WTC11 (cell line): ENCODE measurements around the gene TJP3.

Experiments
- CREB1 ChIP-seq: sonication (generic); formaldehyde crosslinking; IDR thresholded peaks from 2 replicates; pipeline ENCODE4 v1.8.0; 2023; ENCODE audit warnings: mild to moderate bottlenecking, missing genetic modification reagents
- CREM ChIP-seq: sonication (generic); formaldehyde crosslinking; IDR thresholded peaks from 2 replicates; pipeline ENCODE4 v1.8.1; 2022; ENCODE audit warnings: mild to moderate bottlenecking, missing genetic modification reagents, moderate library complexity
- GABPB1 ChIP-seq: sonication (generic); formaldehyde crosslinking; IDR thresholded peaks from 2 replicates; pipeline ENCODE4 v1.8.1; 2023; ENCODE audit warnings: mild to moderate bottlenecking, missing genetic modification reagents
- NR1H2 ChIP-seq: sonication (generic); formaldehyde crosslinking; IDR thresholded peaks from 2 replicates; pipeline ENCODE4 v1.9.0; 2021; ENCODE audit warnings: mild to moderate bottlenecking, moderate library complexity, missing genetic modification reagents
- RELA ChIP-seq: sonication (generic); formaldehyde crosslinking; IDR thresholded peaks from 2 replicates; pipeline ENCODE4 v1.8.1; 2022; ENCODE audit warnings: missing genetic modification reagents, mild to moderate bottlenecking, borderline replicate concordance
- SP1 ChIP-seq: sonication (generic); formaldehyde crosslinking; conservative IDR thresholded peaks from 2 replicates; pipeline ENCODE4 v1.8.1; 2022; ENCODE audit warnings: missing genetic modification reagents
- TEAD4 ChIP-seq: sonication (generic); formaldehyde crosslinking; IDR thresholded peaks from 2 replicates; pipeline ENCODE4 v1.8.0; 2022; ENCODE audit warnings: mild to moderate bottlenecking, missing genetic modification reagents
- ZNF423 ChIP-seq: fragments of 250-450 bp; sonication (Bioruptor Pico); IDR thresholded peaks from 2 replicates; pipeline ENCODE4 v2.1.2; 2022; ENCODE audit warnings: mild to moderate bottlenecking, moderate library complexity
- TF ChIP-seq, protein P1 (sequence below): fragments of 200-600 bp; IDR thresholded peaks from 2 replicates; pipeline ENCODE4 v1.8.0; 2022; ENCODE audit warnings: antibody characterized with exemption
- TF ChIP-seq, protein P2 (sequence below): sonication (generic); formaldehyde crosslinking; conservative IDR thresholded peaks from 2 replicates; pipeline ENCODE4 v1.8.1; 2022; ENCODE audit warnings: mild to moderate bottlenecking, missing genetic modification reagents
- TF ChIP-seq, protein P3 (sequence below): sonication (generic); formaldehyde crosslinking; IDR thresholded peaks from 2 replicates; pipeline ENCODE4 v1.8.1; 2023; ENCODE audit warnings: mild to moderate bottlenecking, missing genetic modification reagents
- TF ChIP-seq, protein P4 (sequence below): sonication (generic); formaldehyde crosslinking; IDR thresholded peaks from 2 replicates; pipeline ENCODE4 v1.8.0; 2022; ENCODE audit warnings: mild to moderate bottlenecking, missing genetic modification reagents

DNA sequence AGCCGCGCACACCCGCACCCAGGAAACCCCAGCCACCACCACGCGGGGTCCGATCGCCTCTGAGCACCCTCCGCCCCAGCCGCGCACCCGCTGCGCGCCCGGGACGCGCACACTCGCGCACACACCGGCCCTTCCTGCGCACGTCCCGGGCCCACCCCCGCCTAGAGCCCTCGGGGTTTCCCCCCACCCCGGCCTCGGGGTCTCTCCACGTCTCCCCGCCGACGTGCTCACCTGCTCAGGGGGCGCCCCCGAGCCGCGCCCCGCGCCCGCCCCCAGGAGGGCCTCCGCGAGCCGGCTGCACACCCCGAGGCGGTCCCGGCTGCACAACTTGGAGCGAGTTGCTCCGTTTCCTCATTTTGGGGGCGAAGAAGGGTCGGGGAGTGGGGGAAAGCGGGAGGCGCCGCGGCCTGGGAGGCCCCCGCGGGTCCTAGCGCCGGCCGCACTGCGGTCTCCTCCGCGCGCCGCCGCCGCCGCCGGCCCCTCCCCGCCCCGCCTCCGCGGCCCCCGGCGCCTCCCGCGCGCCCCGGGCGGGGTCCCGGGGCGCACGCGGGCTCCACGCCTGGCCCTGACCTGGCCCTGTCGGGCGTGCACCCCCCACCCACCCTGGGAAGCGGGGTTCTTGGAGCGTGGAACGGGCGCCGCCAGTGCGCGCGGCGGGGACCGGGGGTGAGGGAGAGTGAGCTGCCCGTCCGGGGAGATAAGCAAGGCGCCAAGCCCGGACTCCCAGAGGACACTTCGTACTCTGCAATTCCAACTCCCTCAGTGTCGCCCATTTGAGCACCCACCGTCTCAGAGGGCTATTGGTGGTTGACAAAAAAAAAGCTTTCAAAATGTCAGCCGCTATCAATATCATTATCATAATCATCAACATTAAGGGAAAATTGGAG lies 78.0 kb downstream of the TJP3 start, which contains the start of gene MATK:
- TF ChIP-seq CREB1, result no peak
- TF ChIP-seq, protein P1, sequence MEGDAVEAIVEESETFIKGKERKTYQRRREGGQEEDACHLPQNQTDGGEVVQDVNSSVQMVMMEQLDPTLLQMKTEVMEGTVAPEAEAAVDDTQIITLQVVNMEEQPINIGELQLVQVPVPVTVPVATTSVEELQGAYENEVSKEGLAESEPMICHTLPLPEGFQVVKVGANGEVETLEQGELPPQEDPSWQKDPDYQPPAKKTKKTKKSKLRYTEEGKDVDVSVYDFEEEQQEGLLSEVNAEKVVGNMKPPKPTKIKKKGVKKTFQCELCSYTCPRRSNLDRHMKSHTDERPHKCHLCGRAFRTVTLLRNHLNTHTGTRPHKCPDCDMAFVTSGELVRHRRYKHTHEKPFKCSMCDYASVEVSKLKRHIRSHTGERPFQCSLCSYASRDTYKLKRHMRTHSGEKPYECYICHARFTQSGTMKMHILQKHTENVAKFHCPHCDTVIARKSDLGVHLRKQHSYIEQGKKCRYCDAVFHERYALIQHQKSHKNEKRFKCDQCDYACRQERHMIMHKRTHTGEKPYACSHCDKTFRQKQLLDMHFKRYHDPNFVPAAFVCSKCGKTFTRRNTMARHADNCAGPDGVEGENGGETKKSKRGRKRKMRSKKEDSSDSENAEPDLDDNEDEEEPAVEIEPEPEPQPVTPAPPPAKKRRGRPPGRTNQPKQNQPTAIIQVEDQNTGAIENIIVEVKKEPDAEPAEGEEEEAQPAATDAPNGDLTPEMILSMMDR, result no peak
- no peak for TF ChIP-seq NR1H2 (CRISPR knock-in tag)
- TF ChIP-seq GABPB1 (CRISPR knock-in tag), result no peak
- TF ChIP-seq TEAD4 (CRISPR knock-in tag), result no peak
- TF ChIP-seq, protein P2, sequence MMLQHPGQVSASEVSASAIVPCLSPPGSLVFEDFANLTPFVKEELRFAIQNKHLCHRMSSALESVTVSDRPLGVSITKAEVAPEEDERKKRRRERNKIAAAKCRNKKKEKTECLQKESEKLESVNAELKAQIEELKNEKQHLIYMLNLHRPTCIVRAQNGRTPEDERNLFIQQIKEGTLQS (CRISPR knock-in tag), result no peak
- no peak for TF ChIP-seq SP1 (CRISPR knock-in tag)
- TF ChIP-seq, protein P3, sequence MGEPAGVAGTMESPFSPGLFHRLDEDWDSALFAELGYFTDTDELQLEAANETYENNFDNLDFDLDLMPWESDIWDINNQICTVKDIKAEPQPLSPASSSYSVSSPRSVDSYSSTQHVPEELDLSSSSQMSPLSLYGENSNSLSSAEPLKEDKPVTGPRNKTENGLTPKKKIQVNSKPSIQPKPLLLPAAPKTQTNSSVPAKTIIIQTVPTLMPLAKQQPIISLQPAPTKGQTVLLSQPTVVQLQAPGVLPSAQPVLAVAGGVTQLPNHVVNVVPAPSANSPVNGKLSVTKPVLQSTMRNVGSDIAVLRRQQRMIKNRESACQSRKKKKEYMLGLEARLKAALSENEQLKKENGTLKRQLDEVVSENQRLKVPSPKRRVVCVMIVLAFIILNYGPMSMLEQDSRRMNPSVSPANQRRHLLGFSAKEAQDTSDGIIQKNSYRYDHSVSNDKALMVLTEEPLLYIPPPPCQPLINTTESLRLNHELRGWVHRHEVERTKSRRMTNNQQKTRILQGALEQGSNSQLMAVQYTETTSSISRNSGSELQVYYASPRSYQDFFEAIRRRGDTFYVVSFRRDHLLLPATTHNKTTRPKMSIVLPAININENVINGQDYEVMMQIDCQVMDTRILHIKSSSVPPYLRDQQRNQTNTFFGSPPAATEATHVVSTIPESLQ, result no peak
- no peak for TF ChIP-seq ZNF423 (CRISPR knock-in tag)
- no peak for TF ChIP-seq CREM (CRISPR knock-in tag)
- no peak for TF ChIP-seq RELA (CRISPR knock-in tag)
- TF ChIP-seq, protein P4, sequence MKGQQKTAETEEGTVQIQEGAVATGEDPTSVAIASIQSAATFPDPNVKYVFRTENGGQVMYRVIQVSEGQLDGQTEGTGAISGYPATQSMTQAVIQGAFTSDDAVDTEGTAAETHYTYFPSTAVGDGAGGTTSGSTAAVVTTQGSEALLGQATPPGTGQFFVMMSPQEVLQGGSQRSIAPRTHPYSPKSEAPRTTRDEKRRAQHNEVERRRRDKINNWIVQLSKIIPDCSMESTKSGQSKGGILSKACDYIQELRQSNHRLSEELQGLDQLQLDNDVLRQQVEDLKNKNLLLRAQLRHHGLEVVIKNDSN (CRISPR knock-in tag), result no peak
